ENCODE results near the gene ASIC2.

ASIC2 gene

DNA sequence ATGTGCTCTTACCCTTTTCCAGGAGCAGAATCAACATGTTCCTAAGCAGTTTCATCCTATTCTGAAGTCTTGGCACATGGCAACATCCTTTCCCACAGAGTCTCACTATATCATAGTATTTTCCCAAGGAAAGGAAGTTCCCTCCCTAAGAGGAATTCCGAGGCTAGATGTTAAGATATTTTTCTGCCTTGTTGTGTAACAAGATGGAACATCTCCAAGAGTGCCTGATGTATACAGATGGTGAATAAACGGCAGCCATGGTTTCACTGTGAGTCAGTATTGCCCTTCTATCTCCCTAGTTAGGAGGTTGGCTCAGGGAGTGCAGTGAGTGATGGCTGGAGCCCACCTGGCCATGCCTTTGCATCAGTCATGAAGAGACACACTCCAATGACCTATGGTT lies 253.2 kb downstream of the ASIC2 start:
- no peak for TF ChIP-seq ZNF274 (IDR thresholded peaks at IDR 0.05; ENCODE audit: low read depth, low read length)
- H3K4me3 ChIP-seq (ENCODE audit: low read length): no peak overlapping the region

DNA sequence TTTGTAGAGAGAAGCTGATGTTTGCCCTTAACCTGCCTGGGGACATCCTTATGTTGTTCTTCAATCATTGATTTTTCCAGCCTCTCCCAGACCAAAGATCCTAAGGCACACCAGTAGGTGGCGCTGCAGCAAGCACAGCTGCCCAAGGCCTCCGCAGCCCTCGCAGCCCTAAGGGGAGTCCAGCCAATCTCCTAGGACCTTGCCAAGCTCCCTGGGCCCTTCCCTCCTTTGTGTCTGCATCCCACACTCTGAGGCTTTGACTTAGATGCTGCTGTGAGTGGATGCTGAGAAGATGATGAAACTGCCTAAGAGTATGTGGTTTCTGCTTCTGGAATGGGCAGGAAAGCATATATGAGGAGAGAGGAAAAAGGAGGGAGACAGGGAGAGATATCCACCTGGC lies 254.4 kb downstream of the ASIC2 start:
- no peak for TF ChIP-seq ZNF274 (IDR thresholded peaks at IDR 0.05; ENCODE audit: low read depth, low read length)
- H3K4me3 ChIP-seq (ENCODE audit: low read length): no peak overlapping the region

DNA sequence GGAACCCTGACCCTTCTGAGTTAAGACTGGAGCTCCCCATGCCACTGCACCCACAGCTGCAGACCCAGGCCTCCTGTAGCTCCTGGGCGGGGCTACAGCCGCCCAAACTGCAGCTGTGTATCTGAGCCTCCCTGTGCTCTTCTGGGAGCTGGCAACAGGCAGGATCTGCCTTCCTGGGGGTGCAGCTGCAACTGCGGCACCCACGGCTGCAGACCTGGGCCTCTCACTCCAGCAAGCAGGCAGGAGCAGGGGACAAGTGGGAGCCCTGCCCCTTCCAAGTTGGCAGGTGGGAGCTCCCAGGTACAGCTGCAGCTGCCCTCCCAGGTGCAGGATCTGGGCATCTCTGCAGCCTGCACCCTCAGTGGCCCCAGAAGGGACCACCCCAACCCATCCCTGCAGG lies 259.9 kb downstream of the ASIC2 start:
- no peak for TF ChIP-seq ZNF274 (IDR thresholded peaks at IDR 0.05; ENCODE audit: low read depth, low read length)
- H3K4me3 ChIP-seq (ENCODE audit: low read length): no peak overlapping the region

DNA sequence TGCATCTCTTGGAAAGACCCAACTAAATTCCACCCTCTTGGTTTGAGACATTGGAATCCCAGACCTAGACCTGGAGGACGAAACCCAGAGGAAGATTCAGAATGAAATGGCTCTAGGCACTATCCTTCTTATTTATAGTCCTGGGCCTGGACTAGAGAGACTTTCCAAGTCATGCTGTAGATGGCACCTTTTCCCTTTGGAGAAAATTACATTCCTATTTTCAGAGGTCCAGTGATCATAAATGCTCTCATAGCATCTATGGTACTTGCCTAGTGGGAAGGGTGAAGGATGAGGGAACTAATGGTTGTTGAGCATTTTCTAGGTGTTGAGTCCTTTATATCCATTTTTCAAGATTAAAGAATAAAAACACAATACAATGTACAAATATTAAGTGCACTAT lies 264.3 kb downstream of the ASIC2 start:
- H3K4me3 ChIP-seq (ENCODE audit: low read length): no peak overlapping the region
- TF ChIP-seq ZNF274 (IDR thresholded peaks at IDR 0.05; ENCODE audit: low read depth, low read length): no peak

DNA sequence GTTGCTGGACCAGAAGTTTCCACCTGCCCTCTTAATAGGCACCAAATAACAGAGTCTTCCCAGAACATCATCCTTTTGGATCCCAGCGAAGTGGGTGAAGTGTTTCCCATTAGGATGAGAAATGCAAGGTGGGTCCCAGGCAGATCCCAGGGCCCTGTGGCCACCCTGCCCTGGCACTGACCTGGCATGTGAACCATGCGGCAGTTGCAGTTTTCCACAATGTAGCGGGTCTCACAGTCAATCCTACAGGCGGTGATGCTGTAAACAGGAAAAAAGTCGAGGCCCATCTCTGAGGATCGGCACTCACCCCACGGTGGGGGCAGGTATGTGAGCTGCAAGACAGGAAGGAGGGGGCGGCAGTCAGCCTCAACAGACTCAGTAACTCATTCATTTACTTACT lies 265.0 kb downstream of the ASIC2 start:
- no peak for TF ChIP-seq ZNF274 (IDR thresholded peaks at IDR 0.05; ENCODE audit: low read depth, low read length)
- no peak overlapping the region for H3K4me3 ChIP-seq (ENCODE audit: low read length)

DNA sequence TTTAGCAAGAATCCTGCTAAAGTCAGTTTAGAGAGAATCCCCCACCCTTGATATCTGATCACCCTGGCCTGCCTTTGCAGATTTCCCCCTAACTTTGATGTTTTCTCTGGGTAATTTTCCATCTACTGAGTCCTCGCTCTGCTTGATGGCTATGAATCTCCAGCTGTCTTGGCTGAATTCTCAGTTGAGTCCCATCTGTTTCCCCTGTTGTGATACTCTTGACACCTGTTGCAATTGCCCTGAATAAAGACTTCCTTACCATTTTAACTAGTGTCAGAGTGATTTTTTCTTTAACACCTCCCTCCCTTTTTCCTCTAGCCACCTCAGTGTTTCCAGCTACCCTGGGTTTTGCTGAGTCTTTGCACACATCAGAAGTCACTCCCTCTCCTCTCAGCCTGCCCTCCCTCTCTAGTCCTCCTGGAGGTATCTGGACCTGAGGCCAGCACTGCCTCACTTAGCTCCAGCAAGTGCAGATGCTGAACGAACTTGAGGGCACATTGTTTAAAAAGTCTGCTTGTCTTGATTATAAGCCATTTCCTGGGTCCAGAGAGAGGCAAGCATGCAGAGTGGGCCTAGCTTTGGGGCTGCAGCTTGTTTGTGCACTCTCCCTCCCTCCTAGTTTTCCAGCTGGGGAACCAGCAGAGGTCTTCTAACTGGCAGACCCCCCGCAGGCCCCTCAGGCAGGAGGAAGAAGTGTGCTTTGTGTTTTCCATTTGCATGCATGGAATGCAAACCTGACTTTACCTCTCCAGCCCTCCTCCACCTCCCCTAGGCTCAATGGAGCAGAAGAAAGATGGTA lies 268.2 kb downstream of the ASIC2 start:
- H3K4me3 ChIP-seq (ENCODE audit: low read length): no peak overlapping the region
- no peak for TF ChIP-seq ZNF274 (IDR thresholded peaks at IDR 0.05; ENCODE audit: low read depth, low read length)

DNA sequence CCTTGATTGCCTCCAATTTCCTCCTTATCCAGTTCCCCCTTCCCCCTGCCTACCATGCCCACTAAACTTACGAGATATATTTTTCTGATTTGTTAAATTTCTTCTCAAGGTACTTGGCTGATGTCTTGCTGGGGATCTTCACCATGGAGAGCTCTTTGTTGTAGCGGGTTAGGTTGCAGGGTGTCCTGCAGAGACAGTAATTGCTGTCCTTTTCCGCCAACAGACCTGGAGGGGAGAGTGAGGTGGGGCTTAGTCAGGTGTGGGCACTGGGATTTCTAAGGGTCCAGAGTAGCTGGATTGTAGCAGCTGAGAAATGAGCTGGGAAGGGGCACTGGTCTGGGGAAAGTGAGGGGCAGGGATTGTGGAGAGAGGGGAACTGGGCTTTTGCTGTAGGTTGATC lies 269.3 kb downstream of the ASIC2 start:
- no peak overlapping the region for H3K4me3 ChIP-seq (ENCODE audit: low read length)
- no peak for TF ChIP-seq ZNF274 (IDR thresholded peaks at IDR 0.05; ENCODE audit: low read depth, low read length)

DNA sequence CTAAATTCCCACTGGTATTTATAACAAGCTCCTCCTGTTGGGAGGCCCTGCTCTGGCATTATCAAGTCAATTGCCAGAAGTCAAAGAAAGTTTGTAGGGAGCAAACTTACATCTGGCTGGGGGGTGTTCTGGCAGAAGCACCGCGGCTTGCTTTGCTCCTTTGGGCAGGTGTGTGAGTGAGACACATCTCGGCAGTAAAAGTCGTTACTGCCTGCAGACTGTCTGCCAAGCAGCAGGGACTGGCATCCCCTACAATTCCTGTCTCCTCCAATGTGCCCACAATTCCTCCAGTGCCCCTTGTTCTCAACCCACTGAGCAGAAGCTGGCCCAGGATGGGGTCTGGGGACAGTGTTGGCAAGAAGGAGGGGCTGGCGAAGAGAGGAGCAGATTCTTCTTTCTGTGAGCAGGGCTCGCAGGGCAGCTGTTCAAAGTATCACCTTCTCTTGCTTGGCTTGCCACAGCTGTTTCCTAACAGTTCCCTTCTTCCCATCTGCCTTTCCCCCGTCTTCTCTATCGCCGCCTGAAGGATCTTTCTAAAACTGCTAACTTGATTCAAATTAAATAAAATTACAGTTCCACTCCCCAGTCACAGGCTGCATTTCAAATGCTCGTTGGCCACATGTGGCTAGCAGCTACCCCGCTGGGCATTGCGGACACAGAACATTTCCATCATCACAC lies 271.2 kb downstream of the ASIC2 start:
- TF ChIP-seq ZNF274 (IDR thresholded peaks at IDR 0.05; ENCODE audit: low read depth, low read length): no peak

DNA sequence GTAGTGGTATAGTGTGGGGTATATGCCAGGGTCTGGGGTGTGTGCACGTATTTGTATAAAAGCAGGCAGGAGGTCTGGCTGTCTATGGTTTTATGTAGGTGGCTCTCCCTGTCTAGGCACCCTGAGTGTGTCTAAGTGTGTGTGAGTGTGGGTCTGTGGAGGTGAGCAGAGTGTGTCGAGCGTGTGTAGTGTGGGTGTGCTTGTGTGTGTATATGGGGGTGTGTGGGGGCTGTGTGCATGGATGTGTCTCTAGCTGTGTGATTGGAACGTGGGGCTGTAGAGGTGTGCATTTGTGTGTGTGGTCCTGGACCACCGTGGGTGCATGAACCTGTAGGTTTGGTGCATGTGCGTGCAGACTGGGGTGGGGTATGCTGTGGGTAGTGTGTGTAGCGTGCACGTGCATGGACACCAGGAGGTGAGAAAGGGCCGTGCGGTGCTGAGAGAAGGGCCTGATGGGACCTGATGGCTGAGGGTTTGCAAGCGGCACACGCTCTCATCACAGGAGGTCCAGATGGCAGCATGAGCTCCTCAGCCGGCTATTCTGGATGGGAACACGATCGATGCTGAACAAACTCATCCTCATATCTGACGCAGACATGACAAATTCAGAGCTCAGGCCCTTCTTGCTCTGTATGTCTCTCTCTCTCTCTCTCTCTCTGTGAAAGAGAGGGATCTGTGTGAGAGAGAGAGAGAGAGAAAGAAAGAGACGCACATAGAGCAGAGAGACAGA lies 273.8 kb downstream of the ASIC2 start:
- H3K4me3 ChIP-seq (ENCODE audit: low read length): no peak overlapping the region
- no peak for TF ChIP-seq ZNF274 (IDR thresholded peaks at IDR 0.05; ENCODE audit: low read depth, low read length)

More for the DNA sequence above, 271.2 kb downstream of the ASIC2 start:
- no peak overlapping the region for H3K4me3 ChIP-seq (ENCODE audit: low read length)

DNA sequence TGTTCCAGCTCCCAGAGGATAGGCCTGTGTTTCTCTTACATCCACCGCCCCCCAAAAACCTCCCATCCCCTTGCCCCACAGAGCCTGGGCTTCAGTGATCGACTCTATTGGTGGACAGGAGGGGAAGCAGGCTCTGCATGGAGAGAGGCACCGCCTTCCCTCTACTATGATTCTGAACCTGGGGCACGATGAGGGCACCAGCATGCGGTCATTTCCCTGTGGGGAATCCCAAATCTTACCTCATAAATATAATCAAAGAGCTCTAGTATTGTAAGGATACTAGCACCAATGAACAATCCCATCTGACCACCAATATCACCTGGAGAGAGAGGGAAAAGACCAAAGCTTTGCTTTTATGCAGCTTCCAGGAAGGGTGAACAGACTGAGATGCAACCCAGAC lies 275.7 kb downstream of the ASIC2 start:
- no peak for TF ChIP-seq ZNF274 (IDR thresholded peaks at IDR 0.05; ENCODE audit: low read depth, low read length)
- H3K4me3 ChIP-seq (ENCODE audit: low read length): no peak overlapping the region

DNA sequence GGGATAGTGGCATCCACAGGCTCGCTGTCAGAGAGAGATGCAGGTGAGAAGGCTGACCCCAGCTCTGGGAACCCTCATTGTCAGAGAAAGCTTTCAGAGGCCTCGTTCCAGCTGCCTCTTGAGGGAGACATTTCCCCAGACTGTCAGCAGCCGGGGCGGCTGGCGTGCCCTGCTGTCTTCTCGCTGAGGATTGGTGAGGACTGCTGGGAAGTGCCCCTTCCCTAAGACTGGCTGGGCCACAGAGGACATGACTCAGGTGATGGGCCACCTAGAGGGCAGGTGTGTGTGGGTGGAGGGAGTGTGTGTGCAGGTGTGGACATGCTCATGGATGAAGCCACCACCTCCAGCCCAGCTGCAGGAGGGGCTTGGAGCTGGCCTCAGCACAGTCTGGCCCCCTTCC lies 276.2 kb downstream of the ASIC2 start:
- TF ChIP-seq ZNF274 (IDR thresholded peaks at IDR 0.05; ENCODE audit: low read depth, low read length): no peak
- H3K4me3 ChIP-seq (ENCODE audit: low read length): no peak overlapping the region

DNA sequence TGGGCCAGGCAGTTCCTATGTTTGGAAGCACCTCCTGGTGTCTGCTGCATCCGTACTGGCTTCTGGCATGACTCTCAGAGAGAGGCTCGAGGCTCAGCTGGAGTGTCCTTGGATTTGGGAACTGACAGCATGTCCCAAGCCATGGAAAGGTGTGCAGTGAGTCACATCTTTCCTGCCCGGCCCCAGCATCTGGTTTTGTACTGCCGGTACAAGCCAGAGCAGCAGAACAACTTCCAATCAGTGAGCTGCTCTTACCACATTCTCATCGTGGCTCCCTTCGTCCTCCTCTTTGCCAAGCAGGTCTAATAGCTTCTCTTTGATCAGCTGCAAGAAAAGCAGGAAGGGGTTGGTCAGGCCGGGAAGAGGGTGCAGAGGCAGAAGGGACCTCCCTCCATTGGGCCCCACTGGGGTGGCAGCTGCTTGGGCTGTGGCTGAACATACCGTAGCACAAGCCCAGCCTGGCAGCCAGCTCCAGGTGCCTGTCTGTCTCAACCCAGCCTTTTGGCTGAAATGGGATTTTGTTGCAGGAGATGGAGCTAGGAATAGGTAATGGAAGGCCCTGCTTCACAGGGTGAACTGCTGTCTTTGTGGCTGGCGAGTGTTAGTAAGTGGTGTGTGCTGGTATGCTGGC lies 277.3 kb downstream of the ASIC2 start:
- no peak for TF ChIP-seq ZNF274 (IDR thresholded peaks at IDR 0.05; ENCODE audit: low read depth, low read length)
- no peak overlapping the region for H3K4me3 ChIP-seq (ENCODE audit: low read length)

DNA sequence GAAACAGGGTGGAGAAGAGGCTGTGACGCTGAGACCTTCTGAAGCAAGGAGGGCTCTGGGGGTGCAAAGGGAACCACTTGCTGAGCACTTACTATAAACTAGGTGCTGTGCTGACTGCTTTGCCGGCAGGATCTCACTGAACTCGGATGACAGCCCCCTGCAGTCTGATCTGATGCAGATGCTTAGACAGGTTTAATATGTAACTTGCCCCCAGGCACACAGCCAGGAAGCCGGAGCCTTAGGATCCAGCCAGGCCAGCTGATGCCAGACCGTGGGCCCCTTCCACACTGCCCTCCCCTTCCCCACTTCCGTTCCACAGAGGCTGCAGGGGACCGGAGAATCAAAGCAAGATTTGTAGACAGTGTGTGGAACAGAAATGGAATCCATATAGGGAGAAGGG lies 278.3 kb downstream of the ASIC2 start:
- TF ChIP-seq ZNF274 (IDR thresholded peaks at IDR 0.05; ENCODE audit: low read depth, low read length): no peak
- H3K4me3 ChIP-seq (ENCODE audit: low read length): no peak overlapping the region

DNA sequence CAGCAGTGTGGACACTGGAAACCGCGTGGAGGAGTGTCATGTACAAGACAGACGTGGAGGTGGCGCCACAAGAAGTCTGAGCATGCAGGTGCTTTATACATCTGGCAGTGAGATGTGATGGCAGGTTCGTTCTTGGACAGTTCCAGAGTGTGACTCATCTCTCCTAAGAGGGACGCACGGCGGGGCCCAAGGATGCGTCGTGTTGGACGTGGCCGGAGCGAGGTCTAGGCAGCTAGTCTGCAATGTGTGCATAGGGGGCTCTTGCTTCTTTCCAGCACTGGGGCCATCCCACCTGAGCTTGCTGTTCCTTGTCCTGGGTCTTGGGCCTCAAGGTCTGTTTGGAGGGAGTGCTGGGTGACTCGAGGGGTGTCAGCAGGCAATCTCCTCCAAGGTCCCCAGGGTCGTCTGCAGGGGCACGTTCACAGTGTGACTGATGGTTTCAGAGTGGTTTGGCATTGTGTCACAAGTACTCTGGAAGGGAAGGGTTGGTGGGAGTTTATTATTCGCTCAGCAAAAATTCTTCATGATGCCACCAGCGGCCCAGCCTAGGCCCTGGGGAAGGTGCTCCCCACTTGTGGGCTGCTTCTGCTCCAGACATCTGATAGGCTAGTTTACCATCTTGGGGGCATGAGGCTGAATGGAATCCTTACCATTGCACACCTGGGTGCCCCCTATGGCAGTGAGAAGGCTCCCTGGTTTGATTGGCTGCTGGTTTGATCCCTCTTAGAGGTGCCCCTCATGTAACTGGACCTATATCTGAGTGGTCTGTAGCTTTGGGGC lies 279.3 kb downstream of the ASIC2 start:
- TF ChIP-seq ZNF274 (IDR thresholded peaks at IDR 0.05; ENCODE audit: low read depth, low read length): no peak
- no peak overlapping the region for H3K4me3 ChIP-seq (ENCODE audit: low read length)
